Superior temporal gyrus (tissue), 1 donor: ENCODE results near the gene REG3A.

ENCODE experiments used
- DNase-seq: peaks from one replicate; pipeline ENCODE4 v3.0.0-alpha.2; 2016; ENCODE audit errors: extremely low spot score

Gene REG3A

GRCh38 chr2:79120194-79120713 lies 39.3 kb downstream of the REG3A start, which contains the start of gene REG1A:
REG1A (plus strand) TSS chr2:79120488; CDS start chr2:79120862, 374 bp downstream.
- DNase-seq: no peak

- DNase-seq: no peak
Observed at GRCh38 chr2:79116997-79117928, 42.3 kb downstream of the REG3A start.

DNA sequence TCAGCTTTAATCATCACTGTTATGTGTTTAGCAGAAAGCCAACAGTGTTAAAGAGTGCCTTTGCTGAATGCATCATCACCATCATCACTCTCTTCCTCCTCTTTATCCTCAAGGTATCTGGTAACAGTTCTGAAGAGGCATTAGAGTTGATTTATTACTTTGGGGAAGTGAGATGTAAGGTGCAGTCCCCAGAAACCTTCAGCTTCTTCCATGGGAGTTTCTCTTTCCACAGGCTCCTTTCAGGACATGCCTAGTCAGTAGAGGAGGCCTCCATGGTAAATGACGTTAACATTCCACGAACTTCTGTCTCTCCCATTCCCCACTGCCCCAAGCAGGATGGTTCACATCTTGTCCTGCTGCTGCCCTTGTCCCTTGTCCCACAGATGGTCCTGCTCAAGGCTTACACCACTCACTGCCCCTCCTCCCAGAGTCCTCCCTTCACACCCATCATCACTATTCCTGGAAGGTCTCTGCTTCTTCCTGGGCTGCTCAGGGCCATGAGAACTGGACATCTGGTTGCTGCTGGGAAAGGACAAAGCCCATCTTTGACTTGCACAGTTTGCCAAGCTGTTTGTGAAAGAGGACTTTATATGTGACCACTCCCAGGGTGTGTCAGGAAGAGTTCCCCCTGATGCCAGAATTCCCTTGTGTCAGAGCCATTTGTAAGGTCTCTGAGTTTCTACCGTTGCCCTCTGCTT lies 44.6 kb downstream of the REG3A start:
- no peak for DNase-seq

DNA sequence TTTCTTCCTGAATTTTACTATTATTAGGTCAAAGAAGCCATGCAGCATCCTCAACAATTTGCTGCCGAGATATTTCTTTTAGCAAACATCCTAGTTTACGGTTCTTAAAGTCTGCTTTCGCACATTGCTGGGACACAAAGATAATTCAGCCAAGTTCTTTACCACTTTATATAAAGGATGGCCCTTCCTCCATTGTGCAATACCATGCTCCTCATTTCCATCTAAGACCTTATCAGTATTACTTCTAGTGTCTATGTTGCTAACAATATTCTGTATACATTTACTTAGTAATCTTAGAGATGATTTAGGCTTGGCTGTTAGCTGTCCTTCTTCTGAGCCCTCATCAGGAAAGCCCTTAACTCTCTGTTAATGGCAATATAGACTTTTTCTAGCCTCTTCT lies 47.3 kb downstream of the REG3A start:
- DNase-seq: no peak
